ENCODE data around the gene MTUS2.

Gene MTUS2

GRCh38 chr13:29021717-29022116, 201.6 kb downstream of the MTUS2 start:
- DNase-seq (ENCODE audit: low spot score): no peak
- no peak for FAIRE-seq

GRCh38 chr13:29022410-29022809, 202.3 kb downstream of the MTUS2 start:
- FAIRE-seq (no peak), DNase-seq (ENCODE audit: low spot score) (no peak)

GRCh38 chr13:29022968-29023367, 202.8 kb downstream of the MTUS2 start:
- no peak for FAIRE-seq
- no peak for DNase-seq (ENCODE audit: low spot score)

GRCh38 chr13:29024783-29025182, 204.6 kb downstream of the MTUS2 start:
- FAIRE-seq (no peak), DNase-seq (ENCODE audit: low spot score) (no peak)

- FAIRE-seq (no peak), DNase-seq (ENCODE audit: low spot score) (no peak)
Measured at GRCh38 chr13:29028868-29029267, 208.7 kb downstream of the MTUS2 start.

GRCh38 chr13:29038700-29039099, 218.6 kb downstream of the MTUS2 start:
- DNase-seq (ENCODE audit: low spot score) (no peak), FAIRE-seq (no peak)

GRCh38 chr13:29039212-29039611, 219.1 kb downstream of the MTUS2 start:
- FAIRE-seq: no peak
- no peak for DNase-seq (ENCODE audit: low spot score)

- DNase-seq (ENCODE audit: low spot score) (no peak), FAIRE-seq (no peak)
Measured at GRCh38 chr13:29046588-29046987, 226.4 kb downstream of the MTUS2 start.

GRCh38 chr13:29049524-29049923, 229.4 kb downstream of the MTUS2 start:
- FAIRE-seq: no peak

GRCh38 chr13:29050719-29051118, 230.6 kb downstream of the MTUS2 start:
- DNase-seq (ENCODE audit: low spot score) (no peak), FAIRE-seq (no peak)

More at GRCh38 chr13:29049524-29049923, 229.4 kb downstream of the MTUS2 start:
- DNase-seq (ENCODE audit: low spot score): no peak

GRCh38 chr13:29059800-29060199, 239.7 kb downstream of the MTUS2 start:
- FAIRE-seq (no peak), DNase-seq (ENCODE audit: low spot score) (no peak)

- DNase-seq (ENCODE audit: low spot score) (no peak), FAIRE-seq (no peak)
Measured at GRCh38 chr13:29065142-29065541, 245.0 kb downstream of the MTUS2 start.

GRCh38 chr13:29067306-29067945, 247.3 kb downstream of the MTUS2 start:
- FAIRE-seq (no peak), DNase-seq (ENCODE audit: low spot score) (no peak)

- DNase-seq (ENCODE audit: low spot score): no peak
Measured at GRCh38 chr13:29073755-29074154, 253.6 kb downstream of the MTUS2 start.

GRCh38 chr13:29077051-29077813, 257.1 kb downstream of the MTUS2 start:
- FAIRE-seq (no peak), DNase-seq (ENCODE audit: low spot score) (no peak)

More at GRCh38 chr13:29073755-29074154, 253.6 kb downstream of the MTUS2 start:
- FAIRE-seq: no peak

- no peak for DNase-seq (ENCODE audit: low spot score)
- FAIRE-seq: no peak
Measured at GRCh38 chr13:29081036-29081435, 260.9 kb downstream of the MTUS2 start.

GRCh38 chr13:29081697-29082440, 261.7 kb downstream of the MTUS2 start:
- FAIRE-seq (no peak), DNase-seq (ENCODE audit: low spot score) (no peak)

- no peak for FAIRE-seq
- DNase-seq (ENCODE audit: low spot score): no peak
Measured at GRCh38 chr13:29099781-29100406, 279.8 kb downstream of the MTUS2 start.

GRCh38 chr13:29100758-29101157, 280.6 kb downstream of the MTUS2 start:
- DNase-seq (ENCODE audit: low spot score) (no peak), FAIRE-seq (no peak)

- no peak for DNase-seq (ENCODE audit: low spot score)
- no peak for FAIRE-seq
Measured at GRCh38 chr13:29101409-29101808, 281.3 kb downstream of the MTUS2 start.

GRCh38 chr13:29101905-29102304, 281.8 kb downstream of the MTUS2 start:
- DNase-seq (ENCODE audit: low spot score) (no peak), FAIRE-seq (no peak)

All from urothelium cell line (cell line).